ENCODE results near the gene PUM2. TPM values are rescaled to one million over a fixed set of nuclear protein-coding genes. Genes with fewer than 3 reads are reported as not detected.

Gene PUM2
- total RNA-seq, 1 donor from 2014 or later = 80.6 TPM

Other genes starting within 250 kb of the PUM2 start
- 0.42 TPM for gene SDC1, start 125.7 kb downstream of the PUM2 start, total RNA-seq
- gene RHOB, start 96.2 kb upstream of the PUM2 start, total RNA-seq = 182 TPM

Data from left ventricle myocardium superior (tissue), 1 donor.